ENCODE data around the gene ALDH9A1.
"Not testable (repeated sequence)": the region's sequence is repeated elsewhere in the genome, so short reads cannot be mapped to it uniquely, and the experiment has no call there.

Gene ALDH9A1

DNA sequence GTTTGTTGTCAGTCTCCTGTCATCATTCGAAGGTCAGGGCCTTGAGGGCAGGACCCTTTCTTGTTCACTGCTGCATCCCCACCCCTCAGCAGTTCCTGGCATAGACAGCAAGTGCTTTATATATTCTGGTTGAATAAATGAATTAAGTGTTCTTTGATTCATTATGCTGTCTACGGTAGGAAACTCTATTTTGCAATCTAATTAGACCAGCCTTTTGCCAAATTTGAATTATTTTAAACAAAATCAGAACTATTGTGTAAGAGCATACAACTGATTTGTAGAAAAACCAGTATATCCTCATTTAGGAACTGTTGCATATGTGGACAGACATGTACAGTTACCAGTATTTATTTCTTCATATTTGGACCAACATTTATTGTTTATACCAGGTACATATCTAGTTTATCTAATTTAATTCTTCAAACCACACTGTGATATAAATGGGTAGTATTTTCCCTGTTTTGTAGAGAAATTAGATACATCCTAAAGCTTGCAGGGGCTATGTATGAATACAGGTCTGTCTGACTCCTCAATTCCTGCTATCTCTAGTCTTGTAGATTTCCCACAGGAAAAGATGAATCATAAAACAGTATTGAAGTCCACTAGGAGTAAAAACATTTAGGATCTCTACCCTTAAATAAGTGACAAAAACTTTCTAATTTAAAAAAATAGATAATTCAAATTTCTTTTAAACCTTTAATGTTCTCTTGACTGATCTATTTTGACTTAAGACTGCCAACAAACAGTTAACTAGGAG, 57.0 kb downstream of the ALDH9A1 start:
- Mint-ChIP-seq H3K27me3 (no peaks in the 10 kb centered on the region), H3K4me1 (peaks cover 16% of the 10 kb centered on the region), H3K9me3 (no peaks in the 10 kb centered on the region), H3K27ac (no peak overlapping the region), H3K36me3 (peaks cover 5% of the 10 kb centered on the region), H3K4me3 (no peak overlapping the region)
- ATAC-seq: no peak

DNA sequence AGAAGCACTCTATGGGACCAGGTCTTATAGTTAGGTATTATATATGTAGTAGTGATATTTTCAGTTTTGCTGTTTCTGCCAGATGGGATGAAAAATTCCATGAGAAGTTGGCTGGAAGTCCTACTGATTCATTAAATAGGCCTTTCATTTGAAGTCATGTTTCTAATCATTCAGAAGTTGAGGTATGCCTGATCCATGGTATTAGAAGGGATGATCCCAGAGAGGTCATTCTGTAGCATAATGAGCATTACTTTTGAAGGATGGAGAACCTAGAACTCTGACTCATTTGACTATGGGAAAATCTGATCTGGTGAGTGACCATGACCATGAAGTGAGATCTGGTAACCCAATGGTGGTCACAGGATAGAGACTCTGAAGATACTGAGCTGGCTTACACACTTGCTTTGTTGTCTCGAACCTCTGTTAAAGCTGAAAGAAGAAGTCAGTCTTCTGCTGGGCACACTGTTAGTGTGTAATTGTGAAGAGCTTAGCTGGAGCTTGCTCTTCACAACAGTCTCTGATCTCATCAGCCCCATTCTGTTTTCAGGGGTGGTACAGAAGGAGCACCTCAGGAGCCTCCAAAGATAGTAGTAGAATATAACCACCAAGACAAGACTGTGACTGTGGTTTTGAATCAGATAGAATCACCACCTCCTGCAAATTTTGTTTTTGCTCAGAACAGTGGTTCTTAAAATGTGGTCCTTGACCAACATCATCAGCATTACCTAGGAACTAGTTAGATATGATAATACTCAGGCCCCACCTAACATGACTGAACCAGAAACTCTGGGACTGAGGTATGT, 58.3 kb downstream of the ALDH9A1 start:
- Mint-ChIP-seq H3K27me3 (no peaks in the 10 kb centered on the region), H3K4me1 (peaks cover 18% of the 10 kb centered on the region), H3K36me3 (peaks cover 5% of the 10 kb centered on the region), H3K9me3 (no peaks in the 10 kb centered on the region), H3K27ac (no peak overlapping the region), H3K4me3 (no peak overlapping the region)
- no peak for ATAC-seq

DNA sequence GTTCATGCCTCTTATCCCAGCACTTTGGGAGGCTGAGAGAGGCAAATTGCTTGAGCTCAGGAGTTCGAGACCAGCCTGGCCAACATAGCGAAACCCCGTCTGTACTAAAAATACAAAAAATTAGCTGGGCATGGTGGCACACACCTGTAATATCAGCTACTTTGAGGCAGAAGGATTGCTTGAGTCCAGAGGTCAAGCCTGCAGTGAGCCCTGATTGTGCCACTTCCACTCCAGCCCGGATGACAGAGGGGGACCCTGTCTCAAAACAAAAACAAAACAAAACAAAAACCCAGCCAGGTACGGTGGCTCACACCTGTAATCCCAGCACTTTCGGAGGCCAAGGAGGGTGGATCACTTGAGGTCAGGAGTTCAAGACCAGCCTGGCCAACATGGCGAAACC, 60.2 kb downstream of the ALDH9A1 start:
- not testable (repeated sequence) for H3K36me3 Mint-ChIP-seq, ATAC-seq, H3K27ac Mint-ChIP-seq, H3K4me3 Mint-ChIP-seq, H3K27me3 Mint-ChIP-seq, H3K9me3 Mint-ChIP-seq
- H3K4me1 Mint-ChIP-seq: peaks cover 31% of the 10 kb centered on the region

DNA sequence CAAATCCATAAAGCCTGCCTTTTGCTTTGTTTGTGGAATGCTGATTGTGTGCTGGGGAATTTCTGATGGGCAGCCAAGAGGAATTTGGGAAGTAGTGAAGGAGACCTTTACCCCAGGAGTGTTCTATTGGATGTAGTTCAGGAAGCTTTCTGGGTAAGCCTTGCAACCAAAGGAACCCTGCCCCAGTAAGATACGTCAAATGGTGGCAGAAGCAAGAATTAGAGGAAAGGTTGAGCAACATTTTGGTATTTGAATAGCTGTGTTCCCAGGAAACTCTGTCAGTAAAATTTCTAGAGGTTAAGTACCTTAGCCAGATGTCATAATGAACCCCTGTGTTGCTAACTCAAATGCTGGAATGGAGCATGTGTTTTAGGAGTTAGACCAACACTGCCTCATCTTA, 60.9 kb downstream of the ALDH9A1 start:
- Mint-ChIP-seq H3K27ac (no peak overlapping the region), H3K27me3 (no peaks in the 10 kb centered on the region), H3K4me1 (peaks cover 37% of the 10 kb centered on the region), H3K4me3 (no peak overlapping the region), H3K9me3 (no peaks in the 10 kb centered on the region), H3K36me3 (peaks cover 5% of the 10 kb centered on the region)
- ATAC-seq: no peak

DNA sequence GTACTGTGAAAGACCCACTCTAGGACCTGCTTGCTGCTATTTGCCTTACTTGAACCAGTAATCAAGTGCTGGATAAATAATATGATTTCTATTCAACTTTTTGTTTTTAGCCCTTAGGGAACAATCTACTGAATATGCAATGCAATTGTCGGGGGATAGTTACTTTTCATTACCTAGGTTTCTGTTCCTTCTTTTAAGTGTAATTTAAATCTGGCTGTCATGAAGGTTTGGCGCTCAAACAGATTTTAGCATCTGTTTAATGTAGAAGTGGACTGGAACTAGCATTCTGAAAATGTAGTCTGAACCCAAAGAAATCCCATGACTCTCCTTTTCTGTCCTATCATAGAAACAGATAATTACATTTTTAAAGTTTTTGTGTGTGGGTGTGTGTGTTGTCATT, 62.5 kb downstream of the ALDH9A1 start:
- no peaks in the 10 kb centered on the region for H3K9me3 Mint-ChIP-seq

DNA sequence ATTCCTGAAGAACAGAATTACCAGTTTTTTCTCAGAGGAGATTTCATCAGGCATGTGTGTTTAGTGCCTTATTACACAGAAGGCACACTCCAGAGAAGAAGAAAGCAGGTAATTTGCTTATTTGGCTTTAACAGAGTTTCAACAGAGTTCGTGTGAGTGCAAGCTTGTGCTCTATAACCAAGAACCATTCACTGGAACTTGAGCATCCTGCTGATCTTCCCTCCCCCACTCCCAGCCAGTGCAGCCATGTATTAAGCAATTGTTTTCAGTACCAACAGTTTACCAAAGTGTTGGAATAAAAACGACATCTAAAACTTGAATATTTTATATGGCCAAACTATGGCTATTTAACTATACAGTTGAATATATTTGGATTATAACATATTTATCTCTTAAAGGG, 63.0 kb downstream of the ALDH9A1 start:
- no peak overlapping the region for H3K4me3 Mint-ChIP-seq
- H3K36me3 Mint-ChIP-seq: peaks cover 5% of the 10 kb centered on the region
- no peaks in the 10 kb centered on the region for H3K9me3 Mint-ChIP-seq
- H3K27ac Mint-ChIP-seq: no peak overlapping the region
- peaks cover 37% of the 10 kb centered on the region for H3K4me1 Mint-ChIP-seq
- no peak for ATAC-seq
- H3K27me3 Mint-ChIP-seq: no peaks in the 10 kb centered on the region

More for the DNA sequence above, 62.5 kb downstream of the ALDH9A1 start:
- peaks cover 37% of the 10 kb centered on the region for H3K4me1 Mint-ChIP-seq
- peaks cover 5% of the 10 kb centered on the region for H3K36me3 Mint-ChIP-seq
- no peaks in the 10 kb centered on the region for H3K27me3 Mint-ChIP-seq
- no peak overlapping the region for H3K4me3 Mint-ChIP-seq
- no peak for ATAC-seq
- no peak overlapping the region for H3K27ac Mint-ChIP-seq

DNA sequence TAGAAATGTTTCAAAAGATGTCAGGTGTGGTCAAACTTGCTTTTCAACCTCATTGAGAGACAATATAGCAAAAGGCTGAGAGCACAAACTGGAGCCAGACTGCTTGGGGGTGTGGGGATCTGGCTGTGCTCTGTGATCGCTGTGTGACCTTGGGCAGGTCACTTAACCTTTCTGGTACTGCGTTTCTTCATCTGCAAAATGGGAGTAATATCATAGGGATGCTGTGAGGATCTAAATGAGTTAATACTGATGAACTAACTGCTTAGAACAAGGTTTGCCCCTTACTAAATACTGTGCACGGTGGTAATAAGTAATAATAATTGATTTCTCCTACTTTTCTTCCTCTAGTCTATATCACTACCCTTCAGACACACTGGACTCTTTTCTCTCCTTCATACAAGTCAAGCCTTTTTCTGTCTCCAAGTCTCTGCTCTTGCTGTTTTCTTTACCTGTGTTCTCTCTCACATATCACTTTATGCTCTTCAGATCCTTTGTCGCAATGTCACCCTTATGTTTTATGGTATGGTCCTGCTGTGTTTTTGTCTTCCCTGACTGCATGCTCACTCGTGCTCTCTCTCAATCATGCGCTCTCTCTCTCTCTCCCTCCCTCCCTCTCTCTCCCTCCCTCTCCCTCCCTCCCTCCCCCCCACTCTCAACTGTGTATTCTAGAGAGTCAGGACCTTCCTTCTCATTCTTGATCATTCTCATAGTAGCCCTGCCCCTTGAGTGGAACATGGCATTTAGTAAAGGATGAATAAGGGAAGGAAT, 64.0 kb downstream of the ALDH9A1 start:
- H3K36me3 Mint-ChIP-seq: no peaks in the 10 kb centered on the region
- H3K27me3 Mint-ChIP-seq: no peaks in the 10 kb centered on the region
- H3K4me3 Mint-ChIP-seq: peak overlapping the region; percentile 2
- peaks cover 37% of the 10 kb centered on the region for H3K4me1 Mint-ChIP-seq
- no peak for ATAC-seq
- no peak overlapping the region for H3K27ac Mint-ChIP-seq
- no peaks in the 10 kb centered on the region for H3K9me3 Mint-ChIP-seq

DNA sequence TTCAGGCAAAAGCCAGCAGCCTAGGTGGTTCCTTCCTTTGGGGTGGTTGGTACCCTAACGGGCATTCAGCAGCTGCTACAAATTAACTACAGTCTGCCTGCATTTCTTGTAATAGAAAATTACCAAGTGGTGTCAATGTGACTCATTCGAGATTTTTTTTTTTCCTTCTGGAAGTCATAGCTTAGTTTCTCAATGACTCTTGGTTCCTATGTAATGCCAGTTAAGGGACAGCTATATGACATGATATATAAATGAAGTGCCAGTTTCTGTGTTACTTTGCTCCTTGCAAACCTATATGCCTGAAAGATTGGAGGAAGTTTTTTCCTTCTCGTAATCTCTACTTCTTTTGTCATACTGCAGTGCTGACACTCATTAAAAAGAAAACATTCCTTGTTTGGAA, 64.7 kb downstream of the ALDH9A1 start:
- Mint-ChIP-seq H3K36me3 (no peaks in the 10 kb centered on the region), H3K27me3 (no peaks in the 10 kb centered on the region), H3K27ac (no peak overlapping the region), H3K4me1 (peaks cover 37% of the 10 kb centered on the region), H3K4me3 (peak overlapping the region; percentile 2), H3K9me3 (no peaks in the 10 kb centered on the region)
- no peak for ATAC-seq

DNA sequence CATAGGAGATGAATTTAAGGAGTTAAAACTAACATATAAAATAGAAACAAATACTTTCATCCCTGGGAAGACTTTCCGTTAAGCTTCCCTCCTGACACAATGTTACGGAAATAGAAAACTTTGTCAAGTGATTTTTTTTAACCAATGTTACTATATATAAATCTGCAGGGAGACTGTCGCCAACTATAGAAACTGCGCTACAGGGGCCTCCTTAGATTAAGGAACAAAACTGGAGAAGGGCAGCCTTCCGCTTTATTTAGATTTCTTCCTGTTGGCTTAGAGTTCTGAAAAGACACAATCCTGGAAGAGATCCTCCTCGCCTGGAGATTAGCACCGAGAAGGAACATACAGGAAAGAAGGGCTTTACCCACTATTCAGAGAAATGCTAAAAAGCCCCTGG, 65.9 kb downstream of the ALDH9A1 start:
- peaks cover 36% of the 10 kb centered on the region for H3K4me1 Mint-ChIP-seq
- no peak overlapping the region for H3K27ac Mint-ChIP-seq
- H3K36me3 Mint-ChIP-seq: no peaks in the 10 kb centered on the region
- no peaks in the 10 kb centered on the region for H3K27me3 Mint-ChIP-seq
- H3K4me3 Mint-ChIP-seq: no peak overlapping the region
- H3K9me3 Mint-ChIP-seq: no peaks in the 10 kb centered on the region
- no peak for ATAC-seq

DNA sequence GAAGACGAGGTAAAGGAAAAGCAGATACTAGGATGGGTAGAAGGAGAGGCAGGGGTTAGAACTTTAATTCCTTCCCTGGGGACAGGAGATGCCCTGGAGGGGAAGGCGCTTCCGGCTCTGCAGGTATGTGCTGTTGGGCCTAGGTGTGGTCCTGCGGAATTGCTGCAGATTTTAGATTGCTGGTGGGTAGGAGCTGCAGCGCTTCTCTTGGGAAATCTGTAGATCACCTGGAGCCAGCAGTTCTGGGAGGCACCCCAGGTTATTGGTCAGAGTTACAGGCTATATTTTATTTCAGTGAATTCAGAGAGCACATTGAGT, 66.3 kb downstream of the ALDH9A1 start:
- Mint-ChIP-seq H3K9me3 (no peaks in the 10 kb centered on the region), H3K27me3 (no peaks in the 10 kb centered on the region), H3K27ac (no peak overlapping the region), H3K4me1 (peaks cover 32% of the 10 kb centered on the region), H3K4me3 (no peak overlapping the region), H3K36me3 (no peaks in the 10 kb centered on the region)
- no peak for ATAC-seq

DNA sequence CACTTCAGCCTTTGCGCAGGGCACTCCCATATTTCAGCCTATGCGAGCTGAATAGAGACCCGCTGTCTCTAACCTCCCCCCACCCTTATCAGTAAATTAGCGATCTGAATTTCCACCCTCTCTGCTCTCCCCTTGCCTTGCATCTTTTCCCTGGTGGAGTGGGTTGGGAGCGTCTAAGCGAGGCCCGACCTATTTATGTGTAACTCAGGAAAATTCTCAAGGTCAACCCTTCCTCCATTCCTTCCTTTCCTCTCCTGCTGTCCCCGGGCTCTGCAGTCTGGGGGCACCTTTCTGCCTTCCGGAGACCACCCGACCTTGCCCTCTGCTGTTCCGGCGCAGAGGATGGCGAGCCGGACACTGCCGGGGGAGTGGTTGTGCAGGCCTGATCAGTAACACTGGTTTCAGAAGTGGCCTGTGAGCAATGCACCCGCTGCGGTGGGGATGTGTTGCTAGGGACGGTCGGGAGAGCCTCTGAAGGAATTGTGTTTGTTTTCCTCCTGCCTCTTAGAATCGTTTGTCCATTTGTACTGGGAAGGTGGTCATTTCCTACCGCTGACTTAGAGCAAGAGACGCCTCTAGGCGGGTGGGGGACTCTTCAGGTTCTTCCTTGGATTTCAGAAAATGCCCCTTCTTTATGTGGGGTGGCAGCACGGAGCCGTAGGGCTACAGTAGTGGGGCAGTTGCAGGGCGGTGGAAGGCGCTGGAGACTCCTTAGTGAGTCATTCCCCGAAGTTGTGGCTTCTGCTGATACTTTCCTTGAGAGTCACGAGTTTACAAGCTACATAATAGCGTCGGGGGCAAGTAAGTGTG, 66.8 kb downstream of the ALDH9A1 start:
- no peaks in the 10 kb centered on the region for H3K27me3 Mint-ChIP-seq
- no peaks in the 10 kb centered on the region for H3K9me3 Mint-ChIP-seq
- no peaks in the 10 kb centered on the region for H3K36me3 Mint-ChIP-seq
- peaks cover 29% of the 10 kb centered on the region for H3K4me1 Mint-ChIP-seq
- no peak overlapping the region for H3K4me3 Mint-ChIP-seq
- H3K27ac Mint-ChIP-seq: no peak overlapping the region
- peak; percentile 31 for ATAC-seq

DNA sequence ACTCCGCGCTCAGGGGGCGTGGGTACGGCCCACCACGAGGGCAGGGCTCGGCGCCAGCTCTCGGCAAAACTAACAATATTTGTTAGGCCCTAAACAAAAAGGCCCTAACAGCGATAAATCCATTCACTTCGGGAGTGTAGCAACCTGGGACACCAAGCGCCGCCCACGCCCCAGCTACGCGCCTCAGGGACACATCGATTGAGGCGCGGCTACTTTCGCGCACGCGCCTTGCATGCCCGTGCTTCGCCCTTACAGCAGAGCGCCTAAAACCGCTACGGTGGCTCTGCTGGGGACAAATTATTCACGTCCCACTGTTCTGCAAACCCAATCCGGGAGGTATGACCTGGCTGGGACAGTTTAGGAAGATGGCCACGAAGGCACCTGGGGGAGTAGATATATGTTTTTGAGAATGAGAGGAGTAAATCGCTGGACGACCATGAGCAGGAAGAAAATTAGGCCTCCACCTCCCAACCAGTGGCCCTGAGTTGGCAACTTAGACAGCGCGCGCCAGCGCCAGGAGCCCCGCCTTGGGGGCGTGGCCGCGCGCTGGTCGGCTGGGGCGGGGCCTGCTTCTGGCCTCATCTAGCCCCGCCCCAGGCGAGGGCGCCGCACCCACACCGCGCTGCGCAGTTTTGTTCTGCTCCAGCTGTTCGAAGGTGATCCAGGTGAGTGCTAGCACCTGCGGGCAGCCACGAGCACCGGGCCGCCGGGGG, 67.6 kb downstream of the ALDH9A1 start, which contains the start of gene MGST3:
Gene MGST3 (plus strand): TSS at position 606 of the 713 bp plus-strand sequence. CDS start 18,614 bp downstream, outside the sequence.
- peak; percentile 98 for ATAC-seq
- Mint-ChIP-seq H3K27ac (no peak within 1 kb of the TSS), H3K9me3 (no peaks in the 10 kb centered on the region), H3K4me1 (peaks cover 26% of the 10 kb centered on the region), H3K4me3 (no peak within 1 kb of the TSS), H3K27me3 (no peaks in the 10 kb centered on the region), H3K36me3 (no peaks in the 10 kb centered on the region)

DNA sequence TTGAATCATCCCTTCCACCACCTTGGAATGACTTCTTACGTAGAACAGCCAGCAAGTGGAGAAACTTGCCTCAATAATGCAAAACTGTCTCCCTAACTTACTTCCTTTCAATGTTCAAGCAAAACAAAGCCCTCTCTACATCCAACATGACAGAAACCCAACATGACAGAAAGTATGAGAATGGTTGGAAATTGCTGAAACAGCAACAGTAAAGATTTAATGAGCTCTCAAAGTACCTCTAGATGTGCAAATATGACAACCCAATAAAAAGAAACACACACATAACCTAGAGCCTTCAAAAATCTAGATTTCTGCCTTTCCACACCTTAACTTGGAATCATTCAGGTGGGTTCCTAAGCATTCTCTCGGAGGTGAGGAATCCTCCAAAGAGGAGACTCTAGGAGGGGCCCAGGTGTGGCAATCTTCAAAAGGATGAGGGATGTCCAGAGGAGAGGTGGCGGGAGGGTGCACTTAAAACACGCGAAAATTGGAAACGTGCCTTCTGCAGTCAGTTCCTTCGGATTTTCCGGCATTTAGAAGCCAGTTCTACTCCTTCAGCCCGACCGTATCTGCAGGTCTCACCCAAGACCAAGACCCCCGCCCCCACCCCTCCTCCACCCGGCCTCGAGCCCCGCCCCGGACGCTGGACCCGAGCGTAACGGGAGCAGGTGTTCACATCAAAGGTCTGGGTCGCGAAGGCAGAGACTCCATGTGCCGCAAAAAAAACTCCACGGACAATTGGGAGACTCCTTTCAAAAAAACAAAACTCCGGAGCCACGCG, 68.3 kb downstream of the ALDH9A1 start:
- no peak for ATAC-seq
- peaks cover 19% of the 10 kb centered on the region for H3K4me1 Mint-ChIP-seq
- H3K4me3 Mint-ChIP-seq: no peak overlapping the region
- H3K9me3 Mint-ChIP-seq: no peaks in the 10 kb centered on the region
- H3K27me3 Mint-ChIP-seq: no peaks in the 10 kb centered on the region
- no peak overlapping the region for H3K27ac Mint-ChIP-seq
- no peaks in the 10 kb centered on the region for H3K36me3 Mint-ChIP-seq

DNA sequence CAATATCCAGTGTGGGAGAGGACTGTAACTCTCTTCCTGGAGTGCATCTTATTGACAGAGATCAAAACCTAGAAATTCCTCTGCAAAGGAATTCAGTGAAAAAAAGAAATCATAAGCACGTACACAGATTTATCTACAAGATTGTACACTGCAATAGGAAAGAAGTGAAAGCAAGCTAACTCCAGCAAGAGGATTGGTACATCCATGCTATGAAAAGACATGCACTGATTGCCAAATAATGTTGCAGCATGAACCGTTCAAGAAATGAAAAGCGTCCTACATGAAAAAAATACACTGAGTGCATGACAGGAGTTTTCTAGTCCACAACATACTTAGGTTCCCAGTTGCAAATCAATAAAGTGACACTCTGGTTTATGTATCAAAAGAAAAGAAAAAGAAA, 69.2 kb downstream of the ALDH9A1 start:
- H3K4me3 Mint-ChIP-seq: no peak overlapping the region
- no peak overlapping the region for H3K27ac Mint-ChIP-seq
- H3K27me3 Mint-ChIP-seq: no peaks in the 10 kb centered on the region
- H3K36me3 Mint-ChIP-seq: no peaks in the 10 kb centered on the region
- H3K4me1 Mint-ChIP-seq: peaks cover 12% of the 10 kb centered on the region
- H3K9me3 Mint-ChIP-seq: no peaks in the 10 kb centered on the region
- no peak for ATAC-seq

All from stimulated activated memory B cell treated with anti-CD40 and anti-IgM and Interleukin-4, amounts not matched to agents 10 μg/mL and 1 μg/mL and 100 μg/mL, for 72 hours (primary cell).